SH-SY5Y (cell line): ENCODE results near the gene ANKRD49.

Source experiments
- GATA2 ChIP-seq: IDR thresholded peaks from 2 replicates; pipeline ENCODE4 v1.6.1; 2011; ENCODE audit warnings: mild to moderate bottlenecking, low read depth, low read length
- GATA3 ChIP-seq: IDR thresholded peaks from 2 replicates; pipeline ENCODE4 v1.6.1; 2011; ENCODE audit warnings: low read depth, mild to moderate bottlenecking, low read length, moderate library complexity

DNA sequence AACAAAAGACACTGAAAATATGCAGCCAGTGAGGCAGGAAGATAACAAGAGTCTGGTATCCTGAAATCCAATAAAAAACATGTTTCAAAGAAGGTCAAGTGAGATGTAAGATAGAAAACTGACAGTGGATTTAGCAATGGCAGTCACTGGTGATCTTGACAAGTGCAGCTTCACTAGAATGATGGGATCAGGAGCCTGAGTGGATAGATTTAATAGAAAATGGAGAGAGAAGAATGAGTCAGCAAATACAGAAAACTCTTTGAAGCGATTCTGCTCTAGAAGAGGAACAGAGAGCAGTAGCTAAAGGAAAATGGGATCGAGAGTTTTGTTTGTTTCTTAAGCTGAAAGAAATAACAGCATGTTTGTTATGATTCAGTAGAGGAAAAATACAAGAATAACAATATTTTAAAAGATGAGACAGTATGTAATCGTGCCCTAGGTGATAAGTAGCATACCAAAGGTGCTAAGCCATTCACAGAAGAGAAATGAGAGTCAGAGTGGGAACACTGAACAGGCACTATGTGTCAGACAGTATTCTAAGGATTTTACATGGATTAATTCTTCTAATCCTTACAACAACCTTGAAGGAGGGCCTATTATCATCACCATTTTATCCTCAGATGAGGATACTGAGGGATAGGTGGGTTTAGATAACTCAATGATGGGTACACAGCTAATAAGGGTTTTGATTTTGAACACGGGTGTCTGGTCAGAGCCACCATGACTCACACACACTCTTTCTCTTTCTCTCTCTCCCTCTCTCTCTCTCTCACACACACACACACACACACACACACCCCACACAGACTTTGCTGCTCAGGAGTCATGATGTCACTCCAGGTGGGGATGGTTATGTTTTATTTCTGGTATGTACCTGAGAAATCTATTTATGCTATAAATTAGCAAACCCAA, 36.4 kb upstream of the ANKRD49 start:
- no peak for TF ChIP-seq GATA2
- no peak for TF ChIP-seq GATA3
